ENCODE results near the gene LEFTY2. TPM values are rescaled to one million over a fixed set of nuclear protein-coding genes. Genes with fewer than 3 reads are reported as not detected.

Gene LEFTY2
- total and polyA plus RNA-seq, 9 of the 15 experiments (the other 6 are each of a cell fraction or from before 2014, with no cell fraction given): 0.04 to 0.14 TPM; not detected in 7

- 0 out of 2 replicates have a peak, but pooled peaks have one; percentile 54 for TF ChIP-seq ZNF449 (CRISPR knock-in tag; IDR thresholded peaks at IDR 0.05)
- TF ChIP-seq SIRT6 (IDR thresholded peaks at IDR 0.05; ENCODE audit: low read depth, low read length): no peak
- TF ChIP-seq CBX8 (IDR thresholded peaks at IDR 0.05; ENCODE audit: borderline replicate concordance, extremely low read depth, low read depth, low read length, poor library complexity, severe bottlenecking): no peak
- peak; percentile 96 for TF ChIP-seq SUPT5H (IDR thresholded peaks at IDR 0.05)
- 0 out of 2 replicates have a peak, but pooled peaks have one; percentile 24 for TF ChIP-seq HOMEZ (CRISPR knock-in tag; IDR thresholded peaks at IDR 0.05)
- TF ChIP-seq PHF8 (IDR thresholded peaks at IDR 0.05; ENCODE audit: borderline replicate concordance, low read length): peak; percentile 96
- TF ChIP-seq BCL6 (CRISPR knock-in tag; IDR thresholded peaks at IDR 0.05): no peak
- no peak for TF ChIP-seq ZNF644 (tag; IDR thresholded peaks at IDR 0.05; ENCODE audit: low read depth)
- TF ChIP-seq SP1 (CRISPR knock-in tag; IDR thresholded peaks at IDR 0.05): peak; percentile 86; the same call in 1 of the 2 replicates
- no peak for TF ChIP-seq SRSF7 (optimal IDR thresholded peaks at IDR 0.05; ENCODE audit: low read depth, low read length)
- peak; percentile 41 to 92 (median 84) for TF ChIP-seq YY1 (IDR thresholded peaks at IDR 0.05; ENCODE audit: borderline replicate concordance in 1 of 3, control insufficient read depth in 1 of 3, extremely low read depth in 1 of 3, insufficient read depth in 3 of 3, insufficient read length in 1 of 3, insufficient replicate concordance in 2 of 3, low read depth in 1 of 3, low read length in 2 of 3)
- 0 out of 2 replicates have a peak, but pooled peaks have one; percentile 22 for TF ChIP-seq THRB (CRISPR knock-in tag; conservative IDR thresholded peaks at IDR 0.05)
- TF ChIP-seq SMAD2 (IDR thresholded peaks at IDR 0.05; ENCODE audit: low read depth, low read length): no peak
- no peak for TF ChIP-seq NCOA6 (IDR thresholded peaks at IDR 0.05)
- TF ChIP-seq RBM34 (IDR thresholded peaks at IDR 0.05; ENCODE audit: borderline replicate concordance, insufficient read depth, low read length): 0 out of 2 replicates have a peak, but pooled peaks have one; percentile 24
- no peak for TF ChIP-seq FOXA1 (IDR thresholded peaks at IDR 0.05; ENCODE audit: borderline replicate concordance)
- TF ChIP-seq CSDE1 (IDR thresholded peaks at IDR 0.05): no peak
- TF ChIP-seq JUNB (CRISPR knock-in tag; conservative IDR thresholded peaks at IDR 0.05): no peak
- no peak for TF ChIP-seq ZNF507 (tag; conservative IDR thresholded peaks at IDR 0.05)
- TF ChIP-seq ZNF830 (CRISPR knock-in tag; IDR thresholded peaks at IDR 0.05): peak; percentile 75; the same call in 1 of the 2 replicates
- TF ChIP-seq HSF4 (CRISPR knock-in tag; IDR thresholded peaks at IDR 0.05; ENCODE audit: borderline replicate concordance): no peak
- no peak for TF ChIP-seq SREBF1 (IDR thresholded peaks at IDR 0.05; ENCODE audit: borderline replicate concordance, low read depth, low read length)
- no peak for TF ChIP-seq ZNF23 (CRISPR knock-in tag; IDR thresholded peaks at IDR 0.05)
Measured at GRCh38 chr1:225923692-225924555, 17.1 kb downstream of the LEFTY2 start, which contains the start of gene PYCR2 (continued).
